Activated effector memory CD4-positive, alpha-beta T cell treated with anti-CD3 and anti-CD28 coated beads, Interleukin-2, amount 50 U/mL, for 16 hours (primary cell): ENCODE measurements around the gene NDUFS6.

Experiments used
- DNase-seq: peaks from one replicate; pipeline ENCODE4 v3.0.0-alpha.2; 2020

NDUFS6 gene

GRCh38 chr5:1801222-1801966, at the start of gene NDUFS6:
NDUFS6 (plus strand) TSS chr5:1801407; CDS start chr5:1801418, 11 bp downstream.
- peak; percentile 94 for DNase-seq

DNA sequence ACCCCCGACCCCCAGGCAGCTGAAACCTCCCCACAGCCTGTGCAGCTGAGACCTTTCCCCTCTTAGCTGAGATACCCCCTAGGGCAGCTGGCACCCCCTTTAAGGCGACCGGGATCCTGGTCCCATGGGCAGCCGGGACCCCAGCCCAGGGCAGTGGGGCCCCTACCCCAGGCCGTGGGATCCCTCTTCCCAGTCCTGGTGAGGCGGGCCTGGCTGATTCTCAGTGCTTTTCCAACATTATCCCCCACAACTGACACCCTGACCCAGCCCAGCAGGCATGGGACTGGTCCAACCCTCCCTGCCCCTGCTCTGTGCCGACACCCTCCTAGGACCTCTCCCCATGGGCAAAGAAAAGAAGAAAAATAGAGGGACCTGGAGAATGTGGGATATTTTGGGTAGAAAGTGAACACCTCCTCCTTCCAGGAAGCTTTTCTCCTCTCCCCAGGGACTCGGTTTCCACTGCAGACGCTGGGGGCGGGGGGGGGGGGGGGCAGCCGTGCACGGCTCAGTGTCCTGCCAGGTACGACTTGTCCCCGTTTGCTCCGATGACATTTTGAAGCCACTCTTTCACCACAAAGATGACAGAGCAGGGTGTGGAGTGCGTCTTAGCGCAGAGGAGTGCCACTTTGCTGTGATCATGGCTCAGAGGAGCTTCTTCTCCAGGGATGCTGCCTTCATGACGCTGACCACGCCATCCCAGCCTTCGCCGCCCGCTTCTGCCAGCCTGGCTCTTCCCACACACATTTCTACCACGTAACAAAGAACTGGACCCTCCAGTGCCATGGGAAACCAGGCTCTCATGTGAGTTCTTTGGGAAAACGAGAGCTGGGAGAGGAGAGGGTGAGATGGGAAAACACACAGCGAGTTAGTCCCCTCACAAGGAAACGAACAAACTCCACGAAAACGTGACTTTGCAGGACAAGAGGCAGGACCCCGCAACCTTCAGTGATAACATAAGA, 49.1 kb upstream of the NDUFS6 start:
- DNase-seq, result peak; percentile 46

DNA sequence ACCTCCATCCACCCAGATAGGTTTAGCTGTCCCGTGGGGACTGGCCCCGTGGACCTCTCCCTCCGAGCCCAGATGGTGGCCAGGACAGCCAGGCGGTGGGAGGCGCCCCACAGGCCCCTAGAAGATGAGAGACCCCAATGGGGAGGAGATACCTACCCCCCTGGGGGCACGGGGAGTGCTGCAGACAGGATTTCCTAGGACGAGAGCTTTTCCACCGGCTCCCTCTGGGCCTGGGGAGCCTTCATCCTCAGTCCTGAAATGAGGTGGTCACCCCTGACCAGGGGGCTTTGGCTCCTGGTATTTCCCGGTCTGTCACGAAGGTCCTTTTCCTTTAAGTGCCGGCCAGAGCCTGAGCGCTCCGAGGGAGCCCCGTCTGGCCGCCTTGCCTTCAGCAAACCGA, 48.3 kb upstream of the NDUFS6 start:
- peak; percentile 51 for DNase-seq

DNA sequence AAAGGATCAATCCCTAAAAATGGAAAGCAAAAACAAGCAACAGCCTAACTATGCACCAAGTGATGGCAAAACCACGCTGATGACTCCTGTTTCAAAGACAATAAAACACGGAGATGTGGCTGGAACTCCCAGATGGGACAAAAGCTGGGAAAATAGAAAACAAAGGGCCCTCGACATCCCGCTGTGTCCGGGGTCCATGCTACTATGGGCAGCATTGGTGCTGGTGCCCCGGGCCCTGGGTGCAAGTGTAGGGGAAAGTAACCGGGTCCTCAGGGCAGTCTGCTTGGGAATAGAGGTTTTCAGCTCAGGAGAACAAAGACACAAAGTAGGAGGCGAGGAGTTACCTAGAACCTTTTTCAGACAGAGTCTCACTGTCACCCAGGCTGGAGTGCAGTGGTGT, 47.7 kb upstream of the NDUFS6 start:
- DNase-seq, result no peak

DNA sequence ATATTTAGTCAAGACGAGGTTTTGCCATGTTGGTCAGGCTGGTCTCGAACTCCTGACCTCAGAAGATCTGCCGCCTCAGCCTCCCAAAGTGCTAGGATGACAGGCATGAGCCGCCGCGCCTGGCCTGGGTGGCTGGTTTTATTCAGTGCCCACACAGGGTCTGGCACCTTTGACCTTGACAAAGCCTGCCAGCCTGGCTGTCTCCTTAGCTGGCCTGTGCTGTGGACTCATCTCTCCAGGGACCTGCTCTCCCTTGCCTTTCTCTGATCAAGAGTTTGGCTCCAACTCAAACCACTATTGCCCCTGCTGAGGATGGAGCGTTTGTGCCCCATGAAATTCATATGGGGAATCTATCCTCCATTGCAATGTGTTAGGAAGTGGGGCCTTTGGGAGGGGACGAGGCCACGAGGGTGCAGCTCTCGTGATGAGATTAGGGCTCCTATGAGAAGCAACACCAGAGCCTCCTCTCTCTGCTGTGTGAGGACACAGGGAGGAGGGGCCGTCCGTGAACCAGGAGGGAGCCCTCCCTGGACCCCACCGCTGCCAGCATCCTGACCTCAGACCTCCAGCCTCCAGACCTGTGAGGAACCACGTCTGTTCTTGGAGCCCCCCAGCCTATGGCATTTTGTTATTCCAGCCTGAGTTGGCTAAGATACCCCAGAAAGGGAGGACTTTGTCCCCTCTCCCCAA, 46.5 kb upstream of the NDUFS6 start:
- DNase-seq, result peak; percentile 53

DNA sequence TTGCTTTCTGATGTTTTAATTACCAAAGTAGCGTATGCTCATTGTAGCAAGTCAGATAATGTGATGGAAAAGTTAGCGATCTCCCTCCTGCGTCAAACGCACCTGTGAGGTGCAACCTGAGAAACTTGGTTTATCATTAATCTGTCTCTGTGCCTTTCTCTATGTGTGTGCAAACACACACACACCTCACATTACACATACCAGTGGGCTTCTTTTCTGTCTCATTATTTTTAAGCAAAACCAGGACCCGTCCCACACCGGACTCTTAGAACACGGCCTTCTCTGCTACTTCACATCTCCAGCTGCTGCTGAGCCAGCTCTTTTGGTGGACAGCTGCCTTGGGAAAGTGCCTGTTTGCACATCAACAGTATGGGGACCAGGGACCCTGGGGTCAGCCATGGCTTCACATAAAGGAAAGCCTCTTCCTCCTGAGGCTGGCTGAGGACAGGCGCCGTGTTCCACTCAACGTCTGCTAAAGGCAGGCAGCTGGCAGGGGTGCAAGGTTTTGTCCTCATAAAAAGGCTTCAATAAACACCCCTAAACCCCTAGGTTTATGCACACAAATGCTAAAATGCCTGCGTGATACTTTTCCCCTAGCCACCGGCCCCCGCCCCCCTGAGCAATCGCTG, 45.8 kb upstream of the NDUFS6 start:
- DNase-seq, result peak; percentile 31

GRCh38 chr5:1756481-1756880, 44.7 kb upstream of the NDUFS6 start:
- no peak for DNase-seq

- peak; percentile 39 for DNase-seq
These were observed 43.7 kb upstream of the NDUFS6 start for GRCh38 chr5:1757511-1757910.

DNA sequence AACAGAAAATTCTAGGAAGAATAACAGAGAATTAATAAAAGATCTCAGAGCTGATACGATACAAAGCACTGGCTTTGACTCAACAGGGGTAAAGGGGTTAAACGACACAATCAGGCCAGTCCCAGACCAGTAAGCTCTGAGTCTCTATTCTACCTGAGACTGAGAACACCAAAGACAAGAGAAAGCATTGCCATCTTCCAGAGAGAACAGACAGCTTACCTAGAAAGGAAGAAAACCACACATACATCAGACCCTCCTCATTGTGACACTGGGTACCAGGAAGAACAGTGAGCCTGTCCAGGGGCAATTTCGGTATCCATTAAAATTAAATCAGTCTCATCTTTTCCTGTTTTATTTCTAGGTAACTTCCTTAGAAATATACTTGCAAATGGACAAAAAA, 42.6 kb upstream of the NDUFS6 start:
- DNase-seq, result no peak

DNA sequence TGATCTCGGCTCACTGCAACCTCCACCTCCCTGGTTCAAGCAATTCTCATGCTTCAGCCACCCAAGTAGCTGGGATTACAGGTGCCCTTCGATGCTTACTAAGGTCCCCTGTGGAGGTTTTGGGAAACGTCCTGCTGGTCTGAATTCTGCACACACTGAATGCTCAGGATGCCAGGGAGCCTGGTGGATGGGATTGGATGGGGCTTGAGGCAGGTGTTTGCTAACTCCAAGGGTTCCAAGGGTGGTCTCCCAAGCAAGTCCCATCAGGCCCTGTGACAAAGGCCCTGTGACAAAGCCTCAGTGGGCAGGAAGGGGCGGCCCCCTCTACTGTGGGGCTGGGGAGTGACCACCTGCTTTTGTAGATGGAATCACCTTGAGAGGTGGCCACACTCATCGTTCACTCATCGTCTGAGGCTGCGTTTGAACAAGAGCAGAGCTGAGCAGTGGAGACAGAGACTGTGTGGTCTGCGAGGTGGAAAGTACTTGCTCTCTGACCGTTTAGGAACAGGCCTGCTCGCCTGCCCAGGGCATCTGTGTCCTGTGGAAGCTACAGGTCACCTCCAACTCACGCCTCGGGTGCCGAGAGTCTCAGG, 41.7 kb upstream of the NDUFS6 start:
- DNase-seq, result peak; percentile 54

DNA sequence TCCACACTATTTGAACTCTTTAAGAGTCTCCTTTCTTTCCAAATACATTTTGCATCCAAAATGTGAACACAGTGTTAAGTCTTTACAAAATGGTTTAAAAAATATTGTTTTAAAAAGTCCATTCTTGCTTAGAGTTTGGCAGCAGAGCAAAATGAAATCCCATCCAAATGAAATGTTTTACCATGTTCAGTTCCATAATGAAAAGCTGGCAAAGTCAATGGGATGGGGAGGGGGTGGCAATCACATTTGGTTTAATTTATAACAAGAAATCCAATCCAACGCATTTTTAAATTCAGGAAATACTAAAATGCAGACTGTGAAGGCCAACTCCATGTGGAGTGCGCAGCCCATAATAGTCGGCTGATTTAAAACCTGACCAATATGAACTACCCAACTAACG, 41.0 kb upstream of the NDUFS6 start:
- DNase-seq, result no peak

DNA sequence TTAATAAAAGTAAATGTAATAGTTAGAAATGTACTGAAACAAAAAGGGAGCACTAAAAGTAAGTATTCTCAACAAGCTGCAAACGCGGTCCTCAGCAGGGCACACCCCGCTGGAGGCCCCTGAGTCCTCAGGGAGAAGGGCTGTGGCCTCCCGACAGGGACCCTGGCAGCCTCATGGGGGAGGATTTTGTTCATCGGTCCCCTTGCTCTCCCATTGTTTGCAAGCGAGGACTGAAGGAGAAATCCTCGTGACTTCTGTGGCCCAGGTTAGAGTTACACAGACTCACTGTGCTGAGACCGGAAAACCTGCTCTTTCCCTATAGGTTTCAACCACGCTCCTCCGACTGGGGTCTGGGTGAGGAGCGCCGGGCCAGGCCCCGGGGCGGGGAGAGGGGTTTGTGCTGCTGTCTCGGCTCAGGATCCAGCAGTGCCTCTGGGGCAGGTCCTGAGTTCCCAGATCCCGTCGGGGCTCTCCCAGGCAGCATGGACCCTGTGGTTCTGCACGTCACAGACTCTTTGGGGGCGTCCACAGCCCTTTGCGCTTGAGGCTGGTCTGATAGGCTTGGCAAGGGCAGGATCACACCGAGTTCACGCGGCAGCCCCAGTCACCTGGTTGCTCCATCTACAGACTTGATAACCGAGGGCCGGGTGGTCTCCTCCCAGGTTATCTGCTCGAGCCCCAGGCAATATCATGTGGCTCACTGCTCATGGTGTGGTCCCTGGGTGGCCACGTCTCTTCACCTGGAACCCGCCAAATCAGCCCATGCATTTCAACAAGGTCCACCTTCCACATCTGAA, 40.4 kb upstream of the NDUFS6 start:
- peak; percentile 53 for DNase-seq

DNA sequence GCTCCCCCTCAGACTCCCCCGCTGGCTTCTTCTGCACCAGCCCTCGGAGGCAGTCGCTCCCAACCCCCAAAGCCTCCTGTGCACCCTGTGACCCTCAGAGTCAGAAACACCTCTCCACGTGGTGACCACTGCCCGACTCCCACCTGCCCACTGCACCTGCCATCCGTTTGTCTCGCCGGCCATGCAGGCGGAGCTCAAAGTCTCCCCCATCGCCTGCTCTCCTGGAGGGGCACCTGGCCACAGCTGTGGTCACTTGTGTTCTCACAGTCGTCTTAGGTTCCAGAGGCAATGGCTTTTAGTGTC, 39.8 kb upstream of the NDUFS6 start:
- DNase-seq, result peak; percentile 46

- DNase-seq, result peak; percentile 45
These were observed 38.9 kb upstream of the NDUFS6 start for GRCh38 chr5:1762121-1762882.

GRCh38 chr5:1762883-1763547, 38.2 kb upstream of the NDUFS6 start:
- no peak for DNase-seq

DNA sequence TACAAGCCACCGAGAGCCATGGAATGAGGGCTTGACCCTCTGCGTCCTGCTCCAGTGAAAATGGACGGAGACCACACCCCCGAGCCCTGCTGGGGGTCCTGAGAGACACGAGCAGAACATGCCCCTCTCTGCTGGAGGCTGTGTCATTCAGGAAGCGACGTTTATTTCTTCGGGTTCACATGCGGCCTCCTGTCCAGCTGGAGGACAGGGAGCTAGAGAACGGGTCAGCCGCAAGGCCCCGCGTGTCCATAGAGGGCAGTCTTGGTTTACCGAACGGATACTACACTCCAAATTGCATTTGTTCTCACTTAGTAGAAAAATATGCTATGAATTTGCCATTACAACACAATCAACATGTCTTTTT, 37.7 kb upstream of the NDUFS6 start:
- DNase-seq, result peak; percentile 72

DNA sequence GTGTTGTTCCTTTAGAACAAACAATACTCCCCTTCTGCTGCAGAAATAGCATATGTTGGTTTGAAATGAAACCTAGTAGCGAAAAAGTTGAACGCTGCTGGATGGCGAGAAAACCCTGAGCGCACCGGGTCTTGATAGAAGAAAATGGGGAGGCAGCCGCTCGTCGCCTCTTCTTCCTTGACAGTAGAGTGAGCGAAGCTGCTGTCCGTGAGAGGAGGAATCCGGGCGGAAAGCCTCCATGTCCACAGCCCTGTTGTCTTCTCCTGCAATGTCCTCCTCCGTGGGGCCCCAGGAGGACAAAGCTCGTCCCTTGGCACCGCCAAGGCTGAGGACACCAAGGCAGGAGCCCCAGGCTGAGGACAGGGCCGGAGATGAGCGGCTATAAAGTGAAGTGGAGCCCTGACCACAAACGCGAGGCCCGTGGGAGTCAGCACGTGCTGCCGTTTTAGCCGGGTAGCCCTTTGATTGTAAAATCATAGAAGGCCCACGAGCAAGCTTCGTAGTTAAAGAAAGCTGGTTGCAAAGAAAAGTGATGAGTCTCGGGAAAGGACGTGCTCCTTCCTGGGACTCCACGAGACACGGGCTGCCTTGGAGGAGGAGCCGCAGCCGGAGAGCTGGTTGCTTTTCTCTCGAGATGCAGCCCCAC, 37.1 kb upstream of the NDUFS6 start:
- peak; percentile 44 for DNase-seq

DNA sequence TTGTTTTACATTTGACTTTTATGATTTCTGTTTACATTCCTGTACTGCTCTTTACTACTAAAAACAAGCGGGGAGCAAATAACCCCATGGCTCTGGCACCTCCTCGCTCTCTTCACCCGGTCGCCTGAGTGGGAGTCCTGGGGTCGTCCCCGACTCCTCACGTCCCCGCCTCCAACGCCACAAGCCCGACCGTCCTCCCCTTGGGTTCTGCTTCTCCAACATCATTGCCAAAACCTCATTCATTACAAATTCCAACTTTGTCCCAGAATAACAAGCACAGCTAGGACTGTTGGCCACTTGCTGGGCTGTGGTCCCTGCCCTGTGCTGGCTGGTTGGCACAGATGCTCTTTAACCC, 36.6 kb upstream of the NDUFS6 start:
- peak; percentile 24 for DNase-seq

DNA sequence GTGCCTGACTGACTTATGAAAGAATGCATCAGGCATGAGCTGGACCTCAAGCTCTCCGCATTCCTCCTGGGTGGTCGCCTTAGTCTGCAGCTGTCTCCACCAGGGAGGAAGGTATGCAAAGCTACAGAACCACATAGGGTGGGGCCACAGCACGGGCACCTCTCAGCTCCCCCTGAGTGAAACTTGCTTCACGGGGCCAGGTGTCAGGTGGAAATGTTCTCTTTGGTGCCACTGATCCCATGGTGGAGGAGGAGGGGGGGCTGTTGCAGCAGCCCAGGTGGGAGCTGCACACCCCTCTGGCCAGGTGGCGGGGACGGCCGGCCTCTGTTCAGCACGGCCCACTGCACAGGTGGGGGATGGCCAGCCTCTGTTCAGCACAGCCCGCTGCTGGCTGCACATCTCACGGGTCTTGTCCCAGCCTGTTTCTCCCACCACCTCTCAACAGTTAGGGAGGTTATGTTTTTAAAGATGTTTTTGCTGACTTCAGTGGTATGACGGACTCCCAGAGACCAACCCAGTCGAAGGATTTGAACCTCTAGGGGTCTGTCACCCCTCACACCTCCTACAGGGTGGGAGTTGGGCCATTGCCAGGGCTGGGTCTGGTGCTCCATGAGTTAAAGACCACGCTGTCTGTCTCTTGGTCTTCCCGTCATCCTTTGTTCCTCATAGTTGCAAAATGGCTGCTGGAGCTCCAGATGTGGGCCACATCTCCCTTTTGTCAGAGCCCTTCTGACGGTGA, 35.9 kb upstream of the NDUFS6 start:
- DNase-seq, result peak; percentile 39
